HG03575 (cell line): ENCODE measurements around the gene ANKMY2.

Experiments
- ATAC-seq: cut with Tn5 transposase; IDR thresholded peaks from one replicate; pipeline ENCODE4 v1.9.1; 2021; ENCODE audit not compliant: unreplicated experiment, insufficient number of reproducible peaks, low FRiP score; ENCODE audit errors: extremely low read depth

Gene ANKMY2

GRCh38 chr7:16550671-16551070 lies 94.9 kb downstream of the ANKMY2 start:
- no peak for ATAC-seq
